GM12878 (cell line): ENCODE measurements around the gene ARL15. TPM values are rescaled to one million over a fixed set of nuclear protein-coding genes. Genes with fewer than 3 reads are reported as not detected.

Source experiments
- ATAC-seq: fragments of 200-7000 bp; cut with Tn5 transposase; 3 replicates; pipeline ENCODE4 v1.9.1; 2020; ENCODE audit warnings: mild to moderate bottlenecking, moderate library complexity
- BruUV-seq: library from RNA; stranded (reverse); fragments of 400-500 nt; replicated peaks from 2 replicates; lab custom pipeline; 2021; lab: Mats Ljungman, UMichigan
- CTCF ChIA-PET: fragments of 300-600 bp; sonication (Branson Sonifier 250); formaldehyde crosslinking; extraction: SDS; loops from one replicate; lab custom pipeline; 2021; ENCODE audit warnings: inconsistent platforms; lab: Yijun Ruan, JAX
- POLR2A ChIA-PET: fragments of 350-600 bp; formaldehyde crosslinking; extraction: SDS; loops from one replicate; lab custom pipeline; 2021; ENCODE audit warnings: inconsistent platforms; lab: Charles Lee
- RAD21 ChIA-PET: fragments of 300-600 bp; sonication (Branson Sonifier 250); formaldehyde crosslinking; loops from one replicate; lab custom pipeline; 2023; ENCODE audit warnings: antibody characterized with exemption; ENCODE audit not compliant: unreplicated experiment; lab: Charles Lee
- SMC1A ChIA-PET: fragments of 300-600 bp; sonication (Branson Sonifier 250); formaldehyde crosslinking; loops from one replicate; lab custom pipeline; 2023; ENCODE audit not compliant: unreplicated experiment, uncharacterized antibody; lab: Charles Lee
- DNase-seq: peaks from one replicate; pipeline ENCODE4 v3.0.0-alpha.2; 2011; ENCODE audit warnings: low read depth, low spot score
- FAIRE-seq: peaks from 3 replicates; lab custom pipeline; 2011; peaks lifted over from hg19 to GRCh38; lab: Jason Lieb, UNC
- H2AFZ ChIP-seq: 2 replicates; pipeline ENCODE4 v1.6.0; 2011; ENCODE audit warnings: low read depth, low read length, control low read depth; ENCODE audit not compliant: control insufficient read depth
- H3K27ac ChIP-seq: 2 replicates; pipeline ENCODE4 v1.5.1; 2011; ENCODE audit warnings: control low read depth; ENCODE audit not compliant: control insufficient read depth, insufficient read depth
- H3K27me3 ChIP-seq, 2 experiments: replicated peaks in 1 of 2; 2 replicates each; pipeline versions ENCODE4 v1.6.0 to v1.6.1; 2011; ENCODE audit warnings: low read length in 1 of 2; ENCODE audit not compliant: control insufficient read depth in 2 of 2, insufficient read depth in 2 of 2
- H3K36me3 ChIP-seq, 2 experiments: 2 replicates each; pipeline ENCODE4 v1.5.1; 2011; ENCODE audit warnings: low read length in 1 of 2; ENCODE audit not compliant: control insufficient read depth in 2 of 2, insufficient read depth in 2 of 2
- H3K4me1 ChIP-seq: 2 replicates; pipeline ENCODE4 v1.6.1; 2011; ENCODE audit warnings: mild to moderate bottlenecking, low read length, moderate library complexity, mixed read lengths; ENCODE audit not compliant: control insufficient read depth, insufficient read depth
- H3K4me2 ChIP-seq: 2 replicates; pipeline ENCODE4 v1.6.0; 2011; ENCODE audit warnings: control low read depth; ENCODE audit not compliant: control insufficient read depth, insufficient read depth
- H3K4me3 ChIP-seq: fragments of 200-600 bp; sonication (generic); 2 replicates; pipeline ENCODE4 v1.5.1; 2016
- H3K79me2 ChIP-seq: 2 replicates; pipeline ENCODE4 v1.6.0; 2011; ENCODE audit warnings: low read length; ENCODE audit not compliant: control insufficient read depth, insufficient read depth
- H3K9ac ChIP-seq: 2 replicates; pipeline ENCODE4 v1.8.0; 2011; ENCODE audit warnings: low read length, control low read depth, mixed read lengths; ENCODE audit not compliant: control insufficient read depth, insufficient read depth
- H3K9me3 ChIP-seq: replicated peaks from 3 replicates; pipeline ENCODE4 v1.5.1; 2011; ENCODE audit warnings: mild to moderate bottlenecking, low read length; ENCODE audit not compliant: control insufficient read depth, insufficient read depth
- H4K20me1 ChIP-seq: 2 replicates; pipeline ENCODE4 v1.6.0; 2011; ENCODE audit not compliant: control insufficient read depth, insufficient read depth
- NFIC ChIP-seq: IDR thresholded peaks from 2 replicates; pipeline ENCODE4 v1.6.1; 2012; ENCODE audit warnings: low read depth, mild to moderate bottlenecking, inconsistent platforms, low read length, moderate library complexity
- PAX8 ChIP-seq: fragments of 450-650 bp; IDR thresholded peaks from 2 replicates; pipeline ENCODE4 v1.6.1; 2017; ENCODE audit warnings: mild to moderate bottlenecking, moderate library complexity
- RFX5 ChIP-seq: IDR thresholded peaks from 2 replicates; pipeline ENCODE4 v1.6.1; 2011; ENCODE audit warnings: low read depth, low read length, improper control_type of control experiment
- RUNX3 ChIP-seq: IDR thresholded peaks from 2 replicates; pipeline ENCODE4 v1.6.1; 2012; ENCODE audit warnings: low read length, inconsistent platforms
- SMARCA5 ChIP-seq: fragments of 450-650 bp; IDR thresholded peaks from 2 replicates; pipeline ENCODE4 v1.6.1; 2017; ENCODE audit warnings: mild to moderate bottlenecking
- STAT1 ChIP-seq: fragments of 450-650 bp; conservative IDR thresholded peaks from 2 replicates; pipeline ENCODE4 v1.6.1; 2014; ENCODE audit warnings: antibody characterized with exemption, mild to moderate bottlenecking
- WRNIP1 ChIP-seq: IDR thresholded peaks from 2 replicates; pipeline ENCODE4 v1.6.1; 2011; ENCODE audit warnings: low read depth, low read length, improper control_type of control experiment, borderline replicate concordance
- WGBS: methylation state at CpG from one replicate; pipeline ENCODE4 v1.1.6; 2016; ENCODE audit warnings: low lambda C conversion rate; ENCODE audit not compliant: insufficient replicate concordance, insufficient coverage; ENCODE audit errors: missing lambda C conversion rate; 5-methylcytosine and 5-hydroxymethylcytosine counted together
- in situ Hi-C: fragments of 300-500 bp; cut with MboI; formaldehyde crosslinking; loops from 9 replicates; pipeline ENCODE4 v1.14.3; 2018; ENCODE audit warnings: mixed read lengths
- intact Hi-C: fragments of 100-400 bp; cut with micrococcal nuclease; formaldehyde crosslinking; loops from one replicate; pipeline ENCODE4 v1.14.2; 2022; ENCODE audit not compliant: unreplicated experiment
- polyA plus RNA-seq, 11 experiments: library from polyadenylated mRNA; depleted of rRNA in 4 of 11; unstranded in 6 of 11; stranded (reverse) in 5 of 11; fragments of >200 nt; fragmentation: Nextera tagmentation in 4 of 11; fragmentation: Illumina TruSeq in 1 of 11; extraction: Ambion mirVana in 4 of 11; extraction: Trizol in 1 of 11; gene quantifications; 1 replicate in 1 of 11; 2 replicates in 10 of 11; pipeline versions ENCODE4 v1.2.1 to v1.2.3, GENCODE V29; 2011 to 2016; ENCODE audit warnings: inconsistent platforms in 2 of 11, missing spikeins in 2 of 11, low read depth in 1 of 11
- total RNA-seq, 4 experiments: library from RNA; depleted of rRNA in 3 of 4; stranded (reverse); fragments of >200 nt in 3 of 4; fragmentation: Illumina TruSeq in 1 of 4; extraction: Trizol in 1 of 4; gene quantifications; 2 replicates each; pipeline versions ENCODE4 v1.2.1 to v1.2.3, GENCODE V29; 2013 to 2021
- TF ChIP-seq, protein P1 (sequence below): IDR thresholded peaks from 2 replicates; pipeline ENCODE4 v1.6.1; 2011; ENCODE audit warnings: low read depth, mild to moderate bottlenecking, low read length, moderate library complexity, borderline replicate concordance; ENCODE audit errors: extremely low read depth
- TF ChIP-seq, protein P2 (sequence below): fragments of 450-650 bp; IDR thresholded peaks from 2 replicates; pipeline ENCODE4 v1.6.1; 2016; ENCODE audit warnings: mild to moderate bottlenecking, moderate library complexity, borderline replicate concordance
- TF ChIP-seq, protein P3 (sequence below): fragments of 450-650 bp; IDR thresholded peaks from 2 replicates; pipeline ENCODE4 v1.6.1; 2016; ENCODE audit warnings: mild to moderate bottlenecking

Gene ARL15
- total and polyA plus RNA-seq, 10 of the 15 experiments (the other 5 are each of a cell fraction or from before 2014, with no cell fraction given) = 3.6 to 11.0 (median 7.7) TPM

DNA sequence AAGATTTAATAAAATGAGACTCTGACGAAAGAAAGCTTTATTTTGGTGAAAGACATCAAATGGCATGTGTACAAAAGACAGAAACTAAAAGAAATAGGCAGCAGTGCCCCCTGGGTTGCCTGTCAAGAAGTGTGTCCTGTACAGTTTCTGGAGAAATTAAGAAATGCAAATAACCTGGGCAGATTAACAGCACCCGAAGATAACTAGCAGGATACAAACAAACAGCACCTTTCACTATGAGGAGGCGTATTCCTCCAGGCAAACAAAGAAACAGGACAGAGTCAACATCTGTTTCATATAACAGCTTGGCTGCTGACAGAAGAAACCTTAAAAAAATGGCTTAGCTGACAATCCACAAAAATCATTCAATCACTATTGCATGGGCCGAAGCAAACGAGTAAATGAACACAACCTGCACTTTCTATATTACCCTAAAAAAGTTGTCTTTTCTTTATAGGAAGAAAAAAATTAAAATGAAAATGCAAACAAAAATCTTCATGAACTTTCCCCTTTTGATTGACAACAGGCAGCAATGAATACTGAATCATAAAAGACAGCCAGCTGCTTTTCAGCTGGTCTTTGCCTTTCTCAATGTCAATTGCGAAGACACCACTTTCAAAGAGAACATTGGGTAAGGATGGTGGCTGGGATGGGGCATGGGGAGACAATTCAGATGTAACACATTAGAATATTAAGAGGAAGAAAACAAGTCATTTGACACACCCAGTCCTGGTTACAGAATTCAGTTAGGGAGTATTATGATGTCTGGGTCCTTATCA is 162.1 kb downstream of the ARL15 start:
- 73% methylated on average over 6 of the region's 6 CpGs for WGBS
- POLR2A ChIA-PET = no interaction called here
- H3K36me3 ChIP-seq = no peaks in the 10 kb centered on the region
- SMC1A ChIA-PET = interaction anchor here (1.3 kb wide), 1 partner anchor 20 kb away, joined by 3 read pairs; no protein-coding TSS in a partner anchor
- no peak overlapping the region for H3K4me3 ChIP-seq
- CTCF ChIA-PET = interaction anchor here (0.8 to 1.1 kb wide), 2 partner anchors 26 kb away, joined by 3 read pairs; no protein-coding TSS in a partner anchor
- in situ Hi-C loops (no loop called here), intact Hi-C loops (no loop called here)
- no peak overlapping the region for H2AFZ ChIP-seq
- TF ChIP-seq, protein P1, sequence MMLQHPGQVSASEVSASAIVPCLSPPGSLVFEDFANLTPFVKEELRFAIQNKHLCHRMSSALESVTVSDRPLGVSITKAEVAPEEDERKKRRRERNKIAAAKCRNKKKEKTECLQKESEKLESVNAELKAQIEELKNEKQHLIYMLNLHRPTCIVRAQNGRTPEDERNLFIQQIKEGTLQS = no peak
- no peak for TF ChIP-seq STAT1
- TF ChIP-seq, protein P2, sequence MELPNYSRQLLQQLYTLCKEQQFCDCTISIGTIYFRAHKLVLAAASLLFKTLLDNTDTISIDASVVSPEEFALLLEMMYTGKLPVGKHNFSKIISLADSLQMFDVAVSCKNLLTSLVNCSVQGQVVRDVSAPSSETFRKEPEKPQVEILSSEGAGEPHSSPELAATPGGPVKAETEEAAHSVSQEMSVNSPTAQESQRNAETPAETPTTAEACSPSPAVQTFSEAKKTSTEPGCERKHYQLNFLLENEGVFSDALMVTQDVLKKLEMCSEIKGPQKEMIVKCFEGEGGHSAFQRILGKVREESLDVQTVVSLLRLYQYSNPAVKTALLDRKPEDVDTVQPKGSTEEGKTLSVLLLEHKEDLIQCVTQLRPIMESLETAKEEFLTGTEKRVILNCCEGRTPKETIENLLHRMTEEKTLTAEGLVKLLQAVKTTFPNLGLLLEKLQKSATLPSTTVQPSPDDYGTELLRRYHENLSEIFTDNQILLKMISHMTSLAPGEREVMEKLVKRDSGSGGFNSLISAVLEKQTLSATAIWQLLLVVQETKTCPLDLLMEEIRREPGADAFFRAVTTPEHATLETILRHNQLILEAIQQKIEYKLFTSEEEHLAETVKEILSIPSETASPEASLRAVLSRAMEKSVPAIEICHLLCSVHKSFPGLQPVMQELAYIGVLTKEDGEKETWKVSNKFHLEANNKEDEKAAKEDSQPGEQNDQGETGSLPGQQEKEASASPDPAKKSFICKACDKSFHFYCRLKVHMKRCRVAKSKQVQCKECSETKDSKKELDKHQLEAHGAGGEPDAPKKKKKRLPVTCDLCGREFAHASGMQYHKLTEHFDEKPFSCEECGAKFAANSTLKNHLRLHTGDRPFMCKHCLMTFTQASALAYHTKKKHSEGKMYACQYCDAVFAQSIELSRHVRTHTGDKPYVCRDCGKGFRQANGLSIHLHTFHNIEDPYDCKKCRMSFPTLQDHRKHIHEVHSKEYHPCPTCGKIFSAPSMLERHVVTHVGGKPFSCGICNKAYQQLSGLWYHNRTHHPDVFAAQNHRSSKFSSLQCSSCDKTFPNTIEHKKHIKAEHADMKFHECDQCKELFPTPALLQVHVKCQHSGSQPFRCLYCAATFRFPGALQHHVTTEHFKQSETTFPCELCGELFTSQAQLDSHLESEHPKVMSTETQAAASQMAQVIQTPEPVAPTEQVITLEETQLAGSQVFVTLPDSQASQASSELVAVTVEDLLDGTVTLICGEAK = no peak
- TF ChIP-seq SMARCA5 = no peak
- TF ChIP-seq, protein P3, sequence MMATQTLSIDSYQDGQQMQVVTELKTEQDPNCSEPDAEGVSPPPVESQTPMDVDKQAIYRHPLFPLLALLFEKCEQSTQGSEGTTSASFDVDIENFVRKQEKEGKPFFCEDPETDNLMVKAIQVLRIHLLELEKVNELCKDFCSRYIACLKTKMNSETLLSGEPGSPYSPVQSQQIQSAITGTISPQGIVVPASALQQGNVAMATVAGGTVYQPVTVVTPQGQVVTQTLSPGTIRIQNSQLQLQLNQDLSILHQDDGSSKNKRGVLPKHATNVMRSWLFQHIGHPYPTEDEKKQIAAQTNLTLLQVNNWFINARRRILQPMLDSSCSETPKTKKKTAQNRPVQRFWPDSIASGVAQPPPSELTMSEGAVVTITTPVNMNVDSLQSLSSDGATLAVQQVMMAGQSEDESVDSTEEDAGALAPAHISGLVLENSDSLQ = no peak
- no peak for TF ChIP-seq NFIC
- TF ChIP-seq PAX8 = no peak
- TF ChIP-seq WRNIP1 = no peak
- no peak for TF ChIP-seq RUNX3
- TF ChIP-seq RFX5 = no peak
- no peak overlapping the region for H3K9ac ChIP-seq
- H3K27ac ChIP-seq = no peak overlapping the region
- RAD21 ChIA-PET = no interaction called here
- H3K9me3 ChIP-seq = no peaks in the 10 kb centered on the region
- no peak overlapping the region for H3K4me2 ChIP-seq
- BruUV-seq = no TSS peak
- no peaks in the 10 kb centered on the region for H4K20me1 ChIP-seq
- FAIRE-seq (no peak), DNase-seq (no peak), ATAC-seq (no peak; the same call in 2 of the 3 replicates)
- H3K79me2 ChIP-seq = no peaks in the 10 kb centered on the region
- H3K27me3 ChIP-seq = no peaks in the 10 kb centered on the region
- H3K4me1 ChIP-seq = no peaks in the 10 kb centered on the region
